ENCODE results near the gene CKLF.
A peak's percentile ranks its signal among the peaks of the same experiment; 100 is the strongest.
"Not testable (repeated sequence)": the region's sequence is repeated elsewhere in the genome, so short reads cannot be mapped to it uniquely, and the experiment has no call there.

The CKLF gene

DNA sequence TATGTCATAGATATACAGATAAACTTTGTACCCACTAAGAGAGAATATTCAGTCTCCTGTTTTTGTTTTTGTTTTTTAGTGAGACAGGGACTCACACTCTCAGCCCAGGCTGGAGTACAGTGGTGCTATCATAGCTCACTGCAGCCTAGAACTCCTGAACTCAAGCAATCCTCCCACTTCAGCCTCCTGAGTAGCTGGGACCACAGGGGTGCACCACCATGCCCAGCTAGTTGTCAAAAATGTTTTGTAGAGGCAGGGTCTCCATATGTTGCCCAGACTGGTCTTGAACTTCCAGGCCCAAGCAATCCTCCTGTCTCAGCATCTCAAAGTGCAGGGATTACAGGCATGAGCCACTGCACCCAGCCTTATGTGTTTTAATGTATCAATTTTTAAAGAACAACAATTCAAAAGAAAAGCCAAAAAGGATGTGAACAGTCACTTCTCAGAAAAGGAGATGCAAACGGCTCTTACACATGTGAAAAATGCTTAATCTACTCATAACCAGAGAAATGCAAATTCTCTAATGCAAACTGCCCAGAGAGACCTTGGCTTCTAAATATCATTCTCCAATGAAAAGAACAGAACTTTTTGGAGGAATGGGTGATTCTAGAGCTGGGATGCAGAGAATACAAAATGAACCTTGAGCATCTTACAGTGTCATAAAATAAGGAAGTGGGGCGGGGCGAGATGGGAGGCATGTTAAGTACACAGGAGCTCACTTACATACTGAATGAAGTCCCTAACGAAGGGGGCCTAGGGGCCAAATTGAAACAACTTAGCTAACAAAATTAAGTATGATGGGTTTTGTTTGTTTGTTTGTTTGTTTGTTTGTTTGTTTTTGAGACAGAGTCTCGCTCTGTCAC, 44.8 kb downstream of the CKLF start:
- DNase-seq (ENCODE audit: low read depth) = no peak

DNA sequence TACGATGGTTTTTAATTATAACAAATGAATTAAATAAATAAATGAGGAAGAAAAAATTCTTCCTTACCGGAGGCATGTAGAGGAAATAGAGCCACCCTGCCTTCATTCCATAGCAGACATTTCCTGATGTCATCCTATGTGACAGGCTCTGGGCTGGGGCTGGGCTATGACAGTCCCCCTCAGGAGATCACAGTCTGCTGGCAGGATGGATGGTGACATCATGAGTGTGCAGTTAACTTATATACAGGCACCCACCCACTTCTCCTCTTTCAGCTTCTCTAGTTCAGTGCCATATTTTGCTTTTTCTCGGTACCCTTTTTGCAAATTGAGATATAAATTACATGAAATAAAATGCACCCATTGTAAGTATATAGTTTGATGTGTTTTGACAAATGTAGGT, 45.7 kb downstream of the CKLF start:
- no peak for DNase-seq (ENCODE audit: low read depth)

DNA sequence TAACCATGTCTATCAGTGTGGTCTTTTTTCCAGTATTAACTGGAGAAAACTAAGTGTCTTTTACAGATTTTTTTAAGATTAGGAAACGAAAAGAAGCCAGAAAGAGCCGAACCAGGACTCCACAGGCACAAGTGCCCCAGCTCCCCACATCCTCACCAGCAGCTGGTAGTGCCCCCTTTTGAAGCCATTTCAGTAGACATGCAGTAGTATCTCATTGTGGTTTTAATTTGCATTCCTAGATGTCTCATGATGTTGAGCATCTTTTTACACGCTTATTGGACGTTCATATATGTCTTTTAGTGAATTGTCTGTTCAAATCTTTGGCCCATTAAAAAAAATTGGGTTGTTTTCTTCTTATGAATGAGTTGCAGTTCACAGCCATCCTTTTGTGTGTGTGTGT, 47.4 kb downstream of the CKLF start:
- DNase-seq (ENCODE audit: low read depth) = no peak

DNA sequence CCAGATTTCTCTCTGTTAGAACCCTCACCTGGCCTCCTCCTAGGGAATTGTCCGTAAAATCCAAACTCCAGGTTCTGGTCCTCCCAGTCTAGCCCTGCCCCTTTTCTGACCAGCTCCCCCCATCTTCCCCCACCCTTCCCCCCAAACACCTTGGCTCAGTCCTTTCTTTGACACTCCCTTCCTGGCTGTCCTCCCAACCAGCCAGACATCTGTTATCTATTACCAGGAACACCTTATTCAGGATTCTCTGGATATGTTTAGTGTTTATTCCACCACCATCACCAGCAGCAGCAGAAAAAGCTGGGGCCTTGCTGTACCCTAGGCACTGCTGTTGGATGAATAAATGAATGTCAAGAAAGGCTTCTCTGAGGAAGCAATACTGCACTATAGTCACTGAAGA, 48.1 kb downstream of the CKLF start:
- no peak for DNase-seq (ENCODE audit: low read depth)

DNA sequence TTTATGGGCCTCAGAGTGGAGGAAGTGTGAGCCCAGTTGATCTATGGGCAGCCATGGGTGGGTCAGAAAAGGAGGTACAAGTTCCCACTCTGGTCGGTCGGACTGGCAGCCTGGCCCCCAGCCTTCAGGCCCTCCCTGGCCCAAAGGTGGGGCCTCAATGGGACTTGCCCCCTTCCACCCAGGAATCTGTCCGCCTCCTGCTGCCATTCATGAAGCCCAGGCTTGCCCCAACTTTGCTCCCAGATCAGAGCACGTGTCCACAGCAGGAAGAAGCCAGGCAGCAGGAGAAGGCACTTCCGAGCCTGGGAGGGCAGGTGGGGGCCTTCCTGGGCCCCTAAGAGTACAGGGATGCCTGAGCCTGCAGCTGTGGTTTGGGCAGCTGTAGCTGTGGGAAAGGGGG, 49.1 kb downstream of the CKLF start:
- no peak for DNase-seq (ENCODE audit: low read depth)

DNA sequence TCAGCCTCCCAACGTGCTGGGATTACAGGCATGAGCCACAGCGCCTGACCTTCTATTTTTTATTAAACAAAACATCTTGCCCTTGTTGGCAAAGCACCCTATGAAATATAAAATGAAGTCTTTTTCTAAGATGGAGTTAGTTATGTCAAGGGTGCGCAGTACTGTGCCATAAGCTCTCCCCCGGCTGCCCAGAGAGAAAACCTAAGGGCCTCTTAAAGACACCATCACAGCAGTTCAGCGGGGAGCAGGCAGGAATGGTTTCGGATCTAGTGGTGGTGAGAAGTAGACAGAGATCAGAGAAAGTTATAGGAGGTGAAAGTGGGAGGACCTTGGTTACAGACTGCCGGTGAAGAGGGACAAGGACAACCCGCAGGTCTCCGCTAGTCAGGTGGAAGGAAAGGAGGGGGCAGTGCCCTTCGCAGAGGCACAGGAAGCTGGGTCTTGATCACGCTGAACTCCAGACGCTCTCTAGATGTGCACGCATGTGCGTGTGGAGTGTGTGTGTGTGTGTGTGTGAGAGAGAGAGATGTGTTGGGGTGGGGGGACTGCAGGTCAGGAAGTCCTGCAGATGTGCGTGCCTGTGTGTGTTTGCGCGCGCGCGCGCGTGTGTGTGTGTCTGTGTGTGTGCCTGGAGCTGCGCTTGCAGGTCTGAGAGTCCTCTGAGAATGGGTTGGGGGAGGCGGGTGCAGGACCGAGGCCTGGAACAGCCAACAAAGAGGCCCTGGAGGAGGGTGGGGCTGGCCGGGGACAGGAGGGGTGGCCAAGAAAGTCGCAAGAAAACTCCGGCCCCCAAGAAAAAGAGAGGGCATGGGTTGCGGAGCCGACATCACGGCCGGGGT, 51.4 kb downstream of the CKLF start:
- peak; percentile 55 for DNase-seq (ENCODE audit: low read depth)

DNA sequence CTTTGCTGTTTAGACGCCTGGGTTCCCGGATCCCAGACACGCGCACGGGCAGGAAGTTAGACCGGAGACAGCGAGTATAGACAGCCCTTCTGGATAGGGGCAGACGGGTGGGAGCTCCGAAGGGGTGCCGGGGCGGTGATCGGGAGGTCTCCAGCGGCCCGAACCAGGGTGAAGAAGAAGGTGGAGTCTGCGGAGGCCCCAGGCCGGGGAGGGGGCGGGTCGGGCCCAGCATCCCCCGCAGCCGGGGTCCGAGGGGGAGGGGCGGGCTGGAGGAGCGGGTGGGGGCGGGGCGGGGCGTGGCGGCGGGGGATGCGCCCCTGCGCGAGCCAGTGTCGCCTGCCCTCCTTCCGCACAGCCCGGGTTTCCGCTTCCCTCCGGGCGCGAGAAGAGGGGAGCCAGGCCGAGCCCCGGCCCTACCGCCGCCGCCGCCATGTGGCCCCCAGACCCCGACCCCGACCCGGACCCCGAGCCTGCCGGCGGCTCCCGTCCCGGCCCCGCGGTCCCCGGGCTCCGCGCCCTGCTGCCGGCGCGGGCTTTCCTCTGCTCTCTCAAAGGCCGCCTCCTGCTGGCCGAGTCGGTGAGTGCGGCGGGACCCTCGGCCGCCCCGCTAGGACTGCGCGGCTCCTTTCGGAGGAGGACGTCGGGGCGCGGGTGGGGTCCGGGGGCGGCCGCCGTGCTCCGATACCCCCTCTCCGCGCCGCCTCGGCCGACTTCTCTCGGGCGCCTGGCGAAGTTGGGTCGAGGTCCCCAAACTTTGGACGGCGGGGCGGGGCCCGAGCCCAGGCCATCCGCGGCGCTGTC, 52.2 kb downstream of the CKLF start, which contains the start of gene CMTM3:
CMTM3 (plus strand) TSS at position 329 of the 801 bp plus-strand sequence; CDS start at position 431, 102 bp downstream.
- DNase-seq (ENCODE audit: low read depth) = peak; percentile 62

DNA sequence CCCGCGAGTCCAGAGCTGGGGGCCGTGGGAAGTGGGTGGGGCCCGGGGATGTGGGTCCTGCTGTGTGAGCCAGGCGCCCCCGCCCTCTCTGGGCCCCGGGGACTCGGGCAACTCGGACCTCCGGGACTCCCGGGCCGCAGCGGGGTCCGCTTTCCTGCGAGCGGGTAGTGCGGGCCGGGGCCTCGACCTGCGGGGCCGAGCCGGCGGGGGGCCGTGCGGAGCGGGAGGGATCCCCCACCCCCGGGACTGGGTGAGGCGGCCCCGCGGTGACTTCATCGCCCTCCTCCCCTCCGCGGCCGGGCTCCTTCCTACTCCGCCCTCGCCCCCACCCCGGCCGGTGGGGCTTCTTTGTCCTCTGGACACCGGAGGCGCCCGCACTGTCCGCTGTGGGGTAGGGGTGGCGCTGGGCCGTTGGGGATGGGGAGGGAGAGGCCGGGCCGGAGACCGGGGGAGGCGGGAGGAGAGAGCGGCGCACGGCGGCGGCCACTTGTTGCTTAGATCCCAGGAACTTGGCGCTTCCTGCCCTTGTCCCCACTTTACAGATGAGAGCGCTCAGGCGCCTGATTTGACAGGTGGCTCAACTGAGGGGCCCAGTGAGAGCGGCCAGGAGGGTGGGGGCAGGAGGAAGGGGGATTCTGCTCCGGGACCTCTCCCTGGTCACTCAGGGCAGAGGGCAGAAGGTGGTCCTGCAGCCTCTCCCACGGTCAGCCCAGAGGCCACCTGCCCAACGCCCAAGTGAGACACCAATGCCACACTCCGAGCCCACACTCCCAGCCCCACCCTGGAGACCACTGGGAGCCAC, 53.0 kb downstream of the CKLF start:
- DNase-seq (ENCODE audit: low read depth) = no peak

DNA sequence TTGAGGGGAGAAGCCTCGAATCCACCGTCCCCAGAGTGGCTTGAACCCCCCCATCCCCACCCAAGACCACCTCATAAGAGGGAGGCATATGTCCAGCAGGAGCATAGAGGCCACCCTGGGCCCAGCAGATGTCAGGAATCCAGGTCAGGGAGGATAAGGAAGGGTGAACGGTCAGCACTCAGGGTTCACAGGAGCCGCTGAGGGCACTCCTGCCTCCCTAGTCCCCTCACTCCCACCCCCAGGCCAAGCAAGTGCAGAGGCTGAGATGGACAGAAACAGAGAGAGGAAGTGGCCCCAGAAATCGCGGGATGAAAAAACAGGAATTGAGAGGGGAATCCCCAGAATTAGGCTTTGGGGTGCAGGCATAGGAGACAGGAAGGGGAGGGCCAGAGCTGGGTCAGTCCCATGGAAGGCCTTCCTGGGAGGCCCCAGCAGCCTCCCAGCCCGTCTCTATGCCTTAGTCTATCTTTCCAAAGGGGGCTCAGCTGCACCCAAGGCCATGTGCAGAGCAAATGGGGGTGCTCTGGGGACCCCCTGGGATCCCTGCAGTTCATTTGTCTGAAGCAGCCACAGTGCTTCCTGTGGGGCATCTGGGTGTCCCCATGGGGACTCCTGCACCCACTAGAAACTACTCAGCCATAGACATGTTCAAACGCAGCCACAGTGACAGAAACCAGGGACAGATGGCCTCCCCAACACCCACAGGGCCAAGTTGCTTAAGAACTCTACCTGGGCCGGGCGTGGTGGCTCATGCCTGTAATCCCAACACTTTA, 53.8 kb downstream of the CKLF start:
- DNase-seq (ENCODE audit: low read depth) = no peak

DNA sequence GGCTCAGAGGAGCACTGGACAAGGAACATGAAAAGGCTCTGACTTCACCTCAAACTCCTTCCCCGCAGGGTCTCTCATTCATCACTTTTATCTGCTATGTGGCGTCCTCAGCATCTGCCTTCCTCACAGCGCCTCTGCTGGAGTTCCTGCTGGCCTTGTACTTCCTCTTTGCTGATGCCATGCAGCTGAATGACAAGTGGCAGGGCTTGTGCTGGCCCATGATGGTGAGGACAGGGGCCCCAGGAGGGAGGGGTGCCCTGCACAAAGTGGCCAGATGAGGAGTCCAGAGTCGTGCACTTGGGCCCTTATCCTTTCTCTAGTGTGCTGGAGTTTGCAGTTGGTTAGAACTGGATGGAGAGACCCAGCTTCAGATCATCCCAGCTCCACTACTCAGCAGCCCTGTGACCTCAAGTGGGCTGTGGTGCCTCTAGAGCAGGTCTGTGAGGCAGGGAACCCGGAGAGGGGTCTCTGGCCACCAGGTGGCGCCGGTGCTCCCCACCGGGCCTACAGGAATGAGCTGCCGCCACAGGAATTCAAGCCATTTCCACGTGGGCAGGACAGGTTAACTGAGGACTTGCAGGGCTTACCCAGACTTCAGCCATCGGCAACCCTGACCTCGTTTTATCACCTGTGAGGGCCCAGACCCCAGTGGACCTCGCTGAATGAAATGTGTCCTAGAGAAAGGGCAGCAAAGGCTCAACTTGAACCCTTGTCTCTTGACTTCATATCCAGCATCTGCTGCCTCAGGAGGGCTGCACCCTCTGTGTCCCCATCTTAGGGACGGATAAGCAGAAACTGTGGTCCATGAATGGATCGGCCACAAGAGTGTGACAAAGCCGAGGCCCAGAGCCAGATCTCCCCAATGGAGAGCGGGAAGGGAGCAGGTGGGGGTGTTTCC, 56.1 kb downstream of the CKLF start:
- peak; percentile 73 for DNase-seq (ENCODE audit: low read depth)

DNA sequence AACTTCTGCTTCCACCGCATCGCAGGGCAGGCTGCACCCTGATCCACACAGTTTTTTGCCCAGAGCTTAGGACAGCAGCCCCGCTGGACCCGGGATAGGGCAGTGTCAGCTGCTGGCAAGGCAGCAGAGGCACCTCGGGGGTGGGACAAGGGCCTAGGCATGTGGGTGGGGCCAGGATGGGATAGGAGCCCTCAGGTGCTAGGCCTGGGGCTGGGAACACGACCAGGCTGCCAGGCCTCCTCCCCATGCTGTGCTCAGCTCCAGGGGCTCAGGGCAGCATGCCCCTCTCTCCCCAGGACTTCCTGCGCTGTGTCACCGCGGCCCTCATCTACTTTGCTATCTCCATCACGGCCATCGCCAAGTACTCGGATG, 56.7 kb downstream of the CKLF start:
- no peak for DNase-seq (ENCODE audit: low read depth)

DNA sequence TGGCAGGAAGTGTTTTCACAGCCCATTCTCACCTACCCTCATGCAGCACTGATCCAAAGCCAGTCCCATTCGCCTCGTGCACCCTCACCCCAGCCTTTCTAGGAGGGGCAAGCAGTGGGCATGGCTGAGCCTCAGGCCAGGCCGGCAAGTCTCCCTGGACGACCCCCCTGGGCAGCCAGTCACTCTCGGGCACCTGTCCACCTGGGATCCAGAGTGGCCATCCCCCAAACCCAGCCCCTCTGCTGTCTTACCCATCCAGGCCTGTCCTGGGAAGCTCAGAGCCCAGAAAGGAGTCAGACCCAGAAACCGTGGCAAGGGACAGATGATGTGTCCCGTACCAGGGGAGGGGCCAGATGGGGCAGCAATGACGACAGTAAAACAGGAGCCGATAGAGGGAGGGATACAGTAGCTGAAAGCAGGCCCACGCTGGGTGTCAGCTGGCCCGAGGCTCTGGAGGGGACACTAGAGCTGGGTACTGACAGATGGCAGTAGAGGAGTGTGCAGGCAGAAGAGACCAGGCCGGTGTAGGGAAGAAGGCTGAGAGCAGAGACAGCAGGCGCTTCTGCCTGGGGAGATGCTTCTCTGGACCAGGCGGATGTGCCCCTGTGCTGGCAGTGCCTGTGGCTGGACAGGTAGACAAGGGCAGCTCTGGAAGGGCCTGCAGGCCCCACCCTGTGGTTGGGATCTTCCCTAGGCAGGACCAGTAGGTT, 57.9 kb downstream of the CKLF start:
- no peak for DNase-seq (ENCODE audit: low read depth)

DNA sequence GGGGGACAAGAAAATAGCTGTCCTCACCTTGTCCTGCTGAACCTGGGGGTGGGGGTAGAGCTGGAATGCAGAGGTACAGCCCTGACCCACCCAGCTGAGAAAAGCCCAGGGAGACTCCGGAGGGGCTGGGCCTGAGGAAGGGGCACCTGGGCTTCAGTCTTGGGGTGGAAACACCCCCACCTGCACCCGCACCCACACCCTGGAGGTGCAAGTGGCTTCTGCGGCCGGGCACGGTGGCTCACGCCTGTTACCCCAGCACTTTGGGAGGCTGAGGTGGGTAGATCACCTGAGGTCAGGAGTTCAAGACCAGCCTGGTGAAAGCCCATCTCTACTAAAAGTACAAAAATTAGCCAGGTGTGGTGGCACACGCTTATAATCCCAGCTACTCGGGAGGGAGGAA, 59.5 kb downstream of the CKLF start:
- DNase-seq (ENCODE audit: low read depth) = not testable (repeated sequence)

DNA sequence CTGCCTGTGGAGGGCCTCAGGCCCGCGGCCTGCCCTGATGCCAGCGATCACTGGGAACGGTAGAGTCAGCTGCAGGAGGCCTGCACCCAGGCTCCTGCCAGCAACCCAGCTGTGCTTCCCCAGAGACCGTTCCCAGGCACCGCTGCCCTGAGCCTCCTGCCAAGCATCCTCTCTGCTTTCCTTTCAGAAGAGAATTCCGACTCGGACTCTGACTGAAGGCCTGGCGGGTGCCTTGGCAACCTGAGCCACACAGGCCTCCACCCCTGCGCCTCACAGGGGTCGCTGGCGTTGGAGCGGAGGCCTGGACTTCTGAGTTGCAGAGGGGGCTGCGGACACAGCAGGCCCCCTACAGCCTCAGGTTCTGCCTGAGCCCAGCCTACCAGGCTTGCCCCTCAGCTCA, 60.0 kb downstream of the CKLF start:
- DNase-seq (ENCODE audit: low read depth) = no peak

DNA sequence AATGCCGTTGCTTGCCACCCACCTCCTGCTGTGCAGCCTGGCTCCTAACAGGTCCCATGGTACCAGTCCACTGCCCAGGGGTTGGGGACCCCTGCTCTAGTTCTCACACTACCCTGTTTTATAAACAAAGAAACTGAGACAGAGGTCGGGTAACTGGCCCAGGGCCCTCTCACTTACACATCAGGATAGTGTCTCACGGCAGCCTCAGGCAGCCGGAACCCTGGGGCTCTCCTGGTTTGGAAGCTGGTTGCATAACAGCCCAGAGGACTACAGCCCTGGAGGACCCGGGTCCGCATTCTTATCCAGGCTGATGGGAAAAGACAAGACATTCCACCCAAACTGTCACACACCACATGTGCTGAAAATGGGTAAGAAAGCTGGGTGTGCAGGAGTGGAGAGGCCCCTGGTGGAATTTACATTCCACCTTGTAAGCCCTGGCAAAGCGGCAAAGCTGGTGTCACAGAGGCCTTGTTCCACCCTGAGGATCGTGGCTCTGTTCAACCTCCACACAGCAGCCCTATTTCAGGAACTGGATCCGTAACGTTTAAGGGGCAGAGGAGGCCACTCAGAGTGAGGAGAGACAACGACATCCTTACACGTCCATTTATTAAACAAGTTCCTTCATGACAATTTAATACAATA, 61.9 kb downstream of the CKLF start:
- no peak for DNase-seq (ENCODE audit: low read depth)

All from activated gamma-delta T cell treated with anti-CD3 and anti-CD28 coated beads, Interleukin-2, amount 50 U/mL, for 16 hours (primary cell).